Measurements from ENCODE around the gene MYMK. TPM values are rescaled to one million over a fixed set of nuclear protein-coding genes. Genes with fewer than 3 reads are reported as not detected.

MYMK gene
- total and polyA plus RNA-seq, 5 experiments from 2014 or later = not detected

DNA sequence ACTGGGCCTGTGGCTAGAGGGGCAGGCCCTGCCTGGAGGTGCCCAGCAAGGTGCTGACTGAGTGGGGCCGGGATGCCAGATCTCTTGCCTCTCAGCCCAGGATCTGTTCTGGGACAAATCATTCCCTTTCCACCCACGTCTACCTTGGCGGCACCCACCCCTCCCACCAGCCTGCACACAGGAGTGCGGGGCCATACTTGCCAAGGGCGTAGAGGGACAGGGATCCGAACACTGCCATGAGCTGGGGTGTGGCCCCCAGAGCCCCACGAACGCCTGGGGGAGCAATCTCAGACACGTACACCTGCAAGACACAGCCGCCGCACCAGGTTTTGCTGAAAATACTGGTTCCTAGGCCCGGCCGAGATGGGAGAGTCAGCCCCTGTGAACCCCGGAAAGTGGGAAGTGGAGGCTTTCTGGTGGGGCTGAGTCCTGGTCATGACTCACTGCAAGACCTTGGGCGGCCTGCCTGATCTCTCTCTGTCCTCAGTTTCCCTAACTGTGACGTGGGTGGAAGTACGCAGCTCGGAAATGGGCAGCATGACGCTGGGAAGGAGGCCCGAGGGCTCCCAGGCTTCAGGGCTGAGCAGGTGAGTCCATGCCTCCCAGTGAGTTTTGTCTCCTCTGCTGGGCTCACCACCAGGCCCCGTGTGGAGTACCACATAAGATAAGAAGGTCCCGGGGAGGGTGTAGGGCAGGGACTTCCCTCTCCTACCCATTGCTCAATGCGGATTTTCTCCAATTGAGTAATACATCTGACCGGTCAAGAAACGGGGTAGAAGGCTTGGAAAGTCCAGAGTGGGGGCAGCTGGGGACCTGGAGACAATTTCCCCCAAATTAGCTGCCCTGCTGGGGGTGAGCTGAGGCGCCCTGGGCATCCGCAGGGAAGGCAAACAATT is 48.5 kb downstream of the MYMK start:
- DNase-seq = peak in 1 of 10 donors; percentile 58
- Mint-ChIP-seq H3K36me3 (peaks cover 0 to 6% (median 0%) of the 10 kb centered on the region in 3 donors), H3K4me1 (peaks cover 7 to 32% (median 14%) of the 10 kb centered on the region in 4 donors), H3K4me3 (peak overlapping the region in 2 of 10 donors; percentile 6 to 34), H3K27me3 (no peaks in the 10 kb centered on the region), H3K9me3 (no peaks in the 10 kb centered on the region), H3K27ac (peak overlapping the region in 4 of 10 donors; percentile 0 to 31 (median 18))
- POLR2A ChIA-PET = no interaction called here
- no peak for ATAC-seq

DNA sequence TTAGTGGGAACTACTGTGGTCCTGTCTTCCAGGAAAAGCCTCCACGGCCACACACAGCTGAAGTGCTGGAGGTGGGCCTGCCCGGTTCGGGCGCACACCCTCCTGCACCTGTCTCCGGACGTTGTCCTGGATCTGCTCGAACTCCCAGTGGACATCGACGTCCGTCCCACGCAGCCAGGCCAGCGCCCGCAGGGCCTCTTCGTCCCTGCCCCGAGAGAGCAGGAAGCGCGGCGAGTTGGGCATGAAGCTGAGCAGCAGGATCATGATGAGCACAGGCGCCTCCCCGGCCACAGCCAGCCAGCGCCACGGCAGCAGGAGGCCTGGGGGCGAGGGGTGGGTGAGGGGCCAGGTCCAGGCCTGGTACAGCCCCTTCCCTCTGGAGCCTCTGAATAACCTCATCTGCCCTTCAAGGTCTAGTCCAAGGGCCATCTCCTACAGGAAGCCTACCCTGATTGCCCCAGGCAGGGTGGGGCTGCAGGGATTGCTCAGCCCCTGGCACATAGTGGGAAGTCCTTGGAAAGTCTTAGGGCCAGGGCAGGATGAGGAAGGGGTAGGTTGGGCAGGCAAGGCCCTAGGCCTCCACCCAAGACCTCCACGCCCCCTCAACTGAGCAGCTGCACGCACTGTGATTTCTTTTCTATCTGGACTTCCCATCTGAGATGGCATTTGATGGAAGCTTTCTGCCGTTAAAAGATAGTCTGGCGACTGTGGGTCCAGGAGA is 49.3 kb downstream of the MYMK start:
- Mint-ChIP-seq H3K4me1 (peaks cover 7 to 32% (median 14%) of the 10 kb centered on the region in 4 donors), H3K36me3 (peaks cover 0 to 6% (median 0%) of the 10 kb centered on the region in 3 donors), H3K27me3 (no peaks in the 10 kb centered on the region), H3K9me3 (peaks cover 0 to 1% (median 0%) of the 10 kb centered on the region in 9 donors), H3K27ac (peak overlapping the region in 2 of 10 donors; percentile 20 to 65), H3K4me3 (no peak overlapping the region)
- POLR2A ChIA-PET = interaction anchor here (0.5 to 1.2 kb wide), 2 partner anchors 16 to 437 kb away, joined by 3 read pairs; no protein-coding TSS in a partner anchor
- no peak for DNase-seq
- ATAC-seq = no peak

- no peak for DNase-seq
- H3K9me3 Mint-ChIP-seq = peaks cover 0 to 1% (median 0%) of the 10 kb centered on the region in 9 donors
- no peak overlapping the region for H3K27ac Mint-ChIP-seq
- H3K36me3 Mint-ChIP-seq = peaks cover 0 to 6% (median 0%) of the 10 kb centered on the region in 3 donors
- no peak overlapping the region for H3K4me3 Mint-ChIP-seq
- ATAC-seq = no peak
- POLR2A ChIA-PET = interaction anchor here (0.5 to 1.2 kb wide), 2 partner anchors 16 to 437 kb away, joined by 3 read pairs; no protein-coding TSS in a partner anchor
- peaks cover 5 to 30% (median 11%) of the 10 kb centered on the region in 4 donors for H3K4me1 Mint-ChIP-seq
- H3K27me3 Mint-ChIP-seq = no peaks in the 10 kb centered on the region
Measured at GRCh38 chr9:133474853-133475252, 49.9 kb downstream of the MYMK start.

DNA sequence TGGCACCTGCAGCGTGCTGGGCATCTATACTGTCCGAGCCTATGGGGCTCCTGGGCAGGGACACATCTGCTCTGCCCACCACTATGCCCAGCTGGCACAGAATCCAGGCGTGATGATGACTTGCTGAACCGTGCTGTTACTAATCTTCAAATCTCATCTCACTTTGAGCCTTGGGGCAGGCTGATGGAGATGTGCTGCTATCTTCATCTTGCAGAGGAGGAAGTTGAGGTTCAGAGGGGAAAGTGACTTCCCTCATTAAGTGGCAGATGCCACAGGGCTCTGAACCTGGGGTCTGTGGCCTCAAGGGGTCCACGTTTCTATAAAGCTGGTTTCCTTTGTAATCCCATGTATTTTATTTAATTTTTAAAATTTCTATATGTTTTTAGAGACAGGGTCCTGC is 50.5 kb downstream of the MYMK start:
- Mint-ChIP-seq H3K36me3 (peaks cover 0 to 6% (median 0%) of the 10 kb centered on the region in 3 donors), H3K9me3 (peaks cover 0 to 1% (median 0%) of the 10 kb centered on the region in 9 donors), H3K4me3 (no peak overlapping the region), H3K4me1 (peaks cover 2 to 24% (median 5%) of the 10 kb centered on the region in 4 donors), H3K27me3 (no peaks in the 10 kb centered on the region), H3K27ac (no peak overlapping the region)
- ATAC-seq (no peak), DNase-seq (no peak)
- POLR2A ChIA-PET = interaction anchor here (0.6 to 1.2 kb wide), 2 partner anchors 15 to 1120 kb away, joined by 3 to 5 read pairs; no protein-coding TSS in a partner anchor

- H3K27me3 Mint-ChIP-seq = no peaks in the 10 kb centered on the region
- no peak overlapping the region for H3K27ac Mint-ChIP-seq
- ATAC-seq (no peak), DNase-seq (no peak)
- POLR2A ChIA-PET = interaction anchor here (0.6 kb wide), 1 partner anchor 1120 kb away, joined by 5 read pairs; no protein-coding TSS in a partner anchor
- no peak overlapping the region for H3K4me3 Mint-ChIP-seq
- peaks cover 0 to 1% (median 0%) of the 10 kb centered on the region in 9 donors for H3K9me3 Mint-ChIP-seq
- peaks cover 0 to 24% (median 5%) of the 10 kb centered on the region in 4 donors for H3K4me1 Mint-ChIP-seq
- H3K36me3 Mint-ChIP-seq = peaks cover 0 to 6% (median 0%) of the 10 kb centered on the region in 3 donors
Measured at GRCh38 chr9:133473743-133474142, 51.0 kb downstream of the MYMK start.

DNA sequence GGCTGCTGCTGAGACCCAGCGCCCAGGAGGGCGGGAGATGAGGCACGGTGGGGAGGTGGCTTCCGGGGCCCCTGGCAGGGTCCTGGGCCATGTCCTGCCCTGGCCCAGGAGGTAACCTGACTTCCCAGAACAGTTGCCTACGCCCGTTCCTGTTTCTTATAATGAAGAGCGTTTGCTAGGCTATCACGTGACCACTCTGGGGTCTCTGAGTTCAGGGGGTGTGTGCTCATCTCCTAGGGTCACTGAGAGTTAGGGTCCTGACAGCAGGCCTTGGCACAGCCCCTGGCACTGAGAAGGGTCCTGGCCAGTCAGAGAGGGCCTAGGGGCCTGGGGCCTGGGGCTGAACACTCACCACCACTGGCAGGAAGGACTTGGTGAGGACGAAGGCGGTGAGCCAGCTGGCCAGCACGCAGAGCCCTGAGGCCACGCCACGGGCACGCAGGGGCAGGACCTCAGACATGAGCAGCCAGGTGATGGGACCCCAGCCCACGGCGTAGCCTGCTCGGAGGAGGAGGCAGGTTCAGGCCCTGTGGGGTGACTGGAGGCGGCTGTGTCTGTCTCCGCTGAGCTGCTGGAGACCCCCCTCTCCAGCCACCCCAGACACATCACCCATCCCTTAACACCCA is 51.9 kb downstream of the MYMK start:
- Mint-ChIP-seq H3K4me1 (peaks cover 0 to 21% (median 4%) of the 10 kb centered on the region in 4 donors), H3K4me3 (no peak overlapping the region), H3K36me3 (peaks cover 0 to 6% (median 0%) of the 10 kb centered on the region in 3 donors), H3K9me3 (peaks cover 0 to 1% (median 0%) of the 10 kb centered on the region in 9 donors), H3K27me3 (no peaks in the 10 kb centered on the region), H3K27ac (no peak overlapping the region)
- ATAC-seq (no peak), DNase-seq (no peak)
- POLR2A ChIA-PET = no interaction called here

GRCh38 chr9:133472277-133472645 is 52.5 kb downstream of the MYMK start:
- Mint-ChIP-seq H3K36me3 (peaks cover 0 to 6% (median 0%) of the 10 kb centered on the region in 3 donors), H3K4me1 (peaks cover 0 to 15% (median 3%) of the 10 kb centered on the region in 4 donors), H3K27ac (no peak overlapping the region), H3K9me3 (peaks cover 0 to 1% (median 0%) of the 10 kb centered on the region in 9 donors), H3K27me3 (no peaks in the 10 kb centered on the region), H3K4me3 (no peak overlapping the region)
- no peak for ATAC-seq
- POLR2A ChIA-PET = no interaction called here
- DNase-seq = no peak

- peak overlapping the region in 1 of 10 donors; percentile 56 for H3K27ac Mint-ChIP-seq
- peaks cover 0 to 5% (median 0%) of the 10 kb centered on the region in 3 donors for H3K36me3 Mint-ChIP-seq
- ATAC-seq (no peak), DNase-seq (peak in 1 of 10 donors; percentile 45)
- POLR2A ChIA-PET = no interaction called here
- H3K4me1 Mint-ChIP-seq = peaks cover 0 to 15% (median 3%) of the 10 kb centered on the region in 4 donors
- H3K4me3 Mint-ChIP-seq = no peak overlapping the region
- no peaks in the 10 kb centered on the region for H3K27me3 Mint-ChIP-seq
- H3K9me3 Mint-ChIP-seq = peaks cover 0 to 1% (median 0%) of the 10 kb centered on the region in 9 donors
Measured at GRCh38 chr9:133471551-133472276, 53.0 kb downstream of the MYMK start.

DNA sequence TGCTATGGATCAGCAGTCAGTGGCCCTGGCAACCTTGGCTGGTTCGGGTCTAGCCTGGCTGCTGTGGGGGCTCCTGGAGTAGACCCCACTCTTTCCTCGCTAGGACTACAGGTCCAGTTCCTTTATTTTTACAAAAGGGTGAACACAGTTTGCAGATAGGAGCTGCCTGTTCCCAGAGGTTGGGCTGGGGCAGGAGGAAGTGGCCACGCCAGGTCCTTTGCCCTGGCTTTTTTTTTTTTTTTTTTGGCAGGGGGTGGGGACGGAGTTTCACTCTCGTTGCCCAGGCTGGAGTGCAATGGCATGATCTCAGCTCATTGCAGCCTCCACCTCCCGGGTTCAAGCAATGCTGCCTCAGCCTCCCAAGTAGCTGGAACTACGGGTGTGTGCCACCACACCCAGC is 53.8 kb downstream of the MYMK start:
- no peak overlapping the region for H3K27ac Mint-ChIP-seq
- H3K4me3 Mint-ChIP-seq = no peak overlapping the region
- POLR2A ChIA-PET = no interaction called here
- DNase-seq (no peak), ATAC-seq (no peak)
- H3K9me3 Mint-ChIP-seq = peaks cover 0 to 1% (median 0%) of the 10 kb centered on the region in 9 donors
- H3K4me1 Mint-ChIP-seq = peaks cover 0 to 8% (median 3%) of the 10 kb centered on the region in 4 donors
- no peaks in the 10 kb centered on the region for H3K27me3 Mint-ChIP-seq
- no peaks in the 10 kb centered on the region for H3K36me3 Mint-ChIP-seq

GRCh38 chr9:133470427-133470924 is 54.3 kb downstream of the MYMK start:
- no peaks in the 10 kb centered on the region for H3K27me3 Mint-ChIP-seq
- DNase-seq (peak in 1 of 10 donors; percentile 58), ATAC-seq (no peak)
- H3K4me1 Mint-ChIP-seq = peaks cover 0 to 5% (median 2%) of the 10 kb centered on the region in 4 donors
- H3K9me3 Mint-ChIP-seq = peaks cover 0 to 1% (median 0%) of the 10 kb centered on the region in 9 donors
- H3K27ac Mint-ChIP-seq = peak overlapping the region in 3 of 10 donors; percentile 3 to 67 (median 41)
- no peaks in the 10 kb centered on the region for H3K36me3 Mint-ChIP-seq
- POLR2A ChIA-PET = no interaction called here
- H3K4me3 Mint-ChIP-seq = peak overlapping the region in 1 of 10 donors; percentile 41

GRCh38 chr9:133468777-133469421 is 55.9 kb downstream of the MYMK start:
- H3K4me1 Mint-ChIP-seq = peaks cover 0 to under 1% (median 0%) of the 10 kb centered on the region in 4 donors
- H3K36me3 Mint-ChIP-seq = no peaks in the 10 kb centered on the region
- H3K9me3 Mint-ChIP-seq = peaks cover 0 to 1% (median 0%) of the 10 kb centered on the region in 9 donors
- H3K27ac Mint-ChIP-seq = no peak overlapping the region
- H3K4me3 Mint-ChIP-seq = no peak overlapping the region
- ATAC-seq (no peak), DNase-seq (no peak)
- no peaks in the 10 kb centered on the region for H3K27me3 Mint-ChIP-seq
- POLR2A ChIA-PET = interaction anchor here (1.1 to 1.2 kb wide), 2 partner anchors 10 to 55 kb away, joined by 4 read pairs; no protein-coding TSS in a partner anchor

All from naive thymus-derived CD8-positive, alpha-beta T cell (primary cell).